Measurements from ENCODE around the gene NACC2.
A peak's percentile ranks its signal among the peaks of the same experiment; 100 is the strongest.
"Not testable (repeated sequence)": the region's sequence is repeated elsewhere in the genome, so short reads cannot be mapped to it uniquely, and the experiment has no call there.

Gene NACC2

DNA sequence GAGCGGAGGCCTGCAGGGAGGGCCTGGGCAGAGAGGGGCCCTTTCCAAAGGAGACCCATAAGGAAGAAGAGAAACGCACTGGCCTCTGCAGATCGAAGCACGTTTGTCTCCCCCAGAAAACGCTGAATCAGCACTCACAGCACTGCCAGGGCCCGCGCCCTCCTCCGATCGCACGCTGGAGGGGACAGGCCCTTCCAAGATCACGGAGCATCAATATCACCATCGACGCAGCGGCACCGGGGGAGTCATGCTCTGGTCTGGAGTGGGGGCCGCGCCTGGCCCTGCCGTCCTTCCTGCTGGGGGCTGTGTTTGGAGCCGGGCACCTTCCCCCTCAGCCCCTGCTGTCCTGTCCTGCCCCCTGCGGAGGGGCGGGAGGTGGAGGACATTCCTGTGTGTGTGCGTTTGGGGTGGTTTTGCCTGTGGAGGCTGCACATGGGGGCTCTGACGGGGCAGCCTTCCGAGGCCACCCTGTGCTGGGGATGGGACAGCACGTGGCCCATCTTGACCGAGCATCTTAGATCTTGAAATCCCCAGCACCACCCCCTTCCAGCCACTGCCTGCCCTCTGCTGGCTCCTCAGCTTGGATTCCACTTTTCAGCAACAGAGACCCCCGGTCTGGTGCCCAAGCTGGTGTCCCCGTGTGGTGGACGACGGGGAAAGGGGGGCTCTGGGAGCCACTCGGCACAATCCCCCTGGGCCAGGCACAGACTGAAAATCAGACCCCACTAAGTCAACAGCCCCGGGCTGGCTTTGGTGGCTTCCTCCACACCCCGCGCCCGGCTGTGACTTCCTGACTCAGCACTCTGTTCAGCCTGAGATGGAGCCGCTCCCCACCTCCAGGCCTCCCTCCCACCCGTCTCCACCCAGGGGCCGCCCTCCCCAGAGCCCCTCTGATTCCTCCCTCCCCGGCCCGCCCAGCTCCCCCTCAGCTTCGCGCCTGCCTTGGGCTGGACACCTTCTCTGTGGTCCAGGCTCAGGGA is 15.3 kb upstream of the NACC2 start:
- peak; percentile 55 for DNase-seq (ENCODE audit: low read depth, low spot score)

DNA sequence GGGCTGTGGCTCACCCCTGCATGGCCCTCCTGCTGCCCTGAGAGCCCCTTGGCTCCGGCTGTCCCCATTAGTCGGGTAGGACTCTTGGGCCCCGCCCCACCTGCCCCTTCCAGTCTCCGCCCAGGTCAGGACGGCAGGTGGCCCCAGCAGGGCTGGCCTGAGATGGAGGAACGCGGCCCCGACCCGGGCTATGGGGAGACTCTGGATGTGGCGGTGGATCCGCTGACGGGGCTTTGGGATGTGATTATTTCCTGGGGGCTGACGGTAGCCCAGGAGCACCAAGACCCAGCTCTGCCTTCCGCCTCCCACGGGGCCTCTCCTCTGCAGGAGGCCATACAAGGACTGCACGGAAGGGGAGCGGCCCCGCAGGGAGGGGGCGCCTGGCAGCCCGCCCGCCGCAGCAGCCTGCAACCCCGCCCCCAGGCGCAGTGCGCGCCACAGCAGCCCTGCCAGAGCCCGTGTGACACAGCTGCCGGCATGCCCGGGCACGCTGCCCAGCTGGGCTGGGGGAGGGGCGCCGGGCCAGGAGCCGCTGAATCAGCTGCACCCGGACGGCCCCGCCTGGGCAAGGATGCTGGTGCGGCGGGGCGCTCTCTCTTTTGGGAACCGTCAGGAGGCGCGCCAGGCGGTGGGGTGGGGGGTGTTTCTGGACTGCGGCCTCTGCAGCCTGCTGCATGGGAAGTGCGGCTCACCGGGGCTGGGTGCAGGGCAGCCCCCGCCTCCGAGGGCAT is 14.4 kb upstream of the NACC2 start:
- peak; percentile 98 for DNase-seq (ENCODE audit: low read depth, low spot score)

DNA sequence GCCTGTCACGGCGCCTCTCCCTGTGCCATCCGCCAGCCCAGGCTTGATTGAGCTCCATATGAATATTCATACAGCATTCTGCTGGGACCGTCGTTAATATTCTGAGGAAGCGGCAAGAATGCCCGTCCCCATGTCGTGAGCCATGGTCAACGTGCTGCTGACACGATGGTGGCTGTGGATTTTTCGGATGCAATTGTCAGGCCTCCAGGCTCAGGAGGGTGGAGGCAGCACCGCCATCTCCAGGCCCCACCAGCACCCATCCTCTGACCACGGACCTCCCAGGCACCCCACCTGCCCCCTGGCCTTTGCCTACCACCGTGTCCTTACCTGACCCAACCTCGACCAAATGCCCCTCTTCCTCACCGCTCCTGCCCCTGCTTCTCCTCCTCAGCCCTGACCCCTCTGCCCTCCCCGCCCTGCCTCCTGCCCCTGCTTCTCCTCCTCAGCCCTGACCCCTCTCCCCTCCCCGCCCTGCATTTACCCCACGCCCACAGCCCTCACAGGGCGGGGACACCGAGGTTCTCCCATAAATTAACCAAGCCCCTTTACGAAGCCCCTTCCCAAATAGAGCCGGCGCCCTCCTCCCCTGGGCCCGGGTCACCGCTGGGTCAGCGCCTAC is 13.7 kb upstream of the NACC2 start:
- no peak for DNase-seq (ENCODE audit: low read depth, low spot score)

DNA sequence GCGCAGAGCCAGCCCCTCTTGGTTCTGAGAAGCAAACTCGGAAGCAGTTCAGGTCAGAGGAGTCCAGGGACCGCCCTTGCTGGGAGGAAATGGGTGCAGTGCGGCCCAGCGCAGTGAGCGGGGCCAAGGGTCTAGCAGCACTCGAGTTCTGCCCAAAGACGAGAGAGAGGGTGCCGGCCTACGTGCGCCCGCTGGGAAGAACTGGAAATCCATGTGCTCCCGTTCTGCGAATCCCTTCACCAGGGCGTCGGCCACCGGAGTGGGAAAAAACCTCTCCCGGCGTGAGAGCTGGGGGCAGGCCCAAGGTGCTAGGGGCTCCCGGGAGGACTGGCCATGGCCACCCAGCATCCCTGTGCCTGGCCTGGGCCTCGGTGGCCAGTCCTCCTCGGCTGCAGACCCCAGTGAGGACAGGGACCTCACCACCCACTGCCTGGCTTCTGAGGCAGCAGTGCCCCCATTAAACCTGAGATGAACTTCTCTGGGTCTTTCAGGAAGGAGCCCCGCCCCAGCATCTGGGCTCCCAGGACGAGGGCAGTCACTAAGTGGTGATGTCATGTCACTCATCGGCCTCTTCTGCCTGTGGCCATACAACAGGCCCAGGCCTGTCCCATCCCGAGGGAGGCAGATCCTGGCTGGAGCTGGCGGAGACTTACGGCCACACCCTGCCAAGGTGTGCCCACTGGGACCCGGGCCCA is 13.0 kb upstream of the NACC2 start:
- DNase-seq (ENCODE audit: low read depth, low spot score): no peak

DNA sequence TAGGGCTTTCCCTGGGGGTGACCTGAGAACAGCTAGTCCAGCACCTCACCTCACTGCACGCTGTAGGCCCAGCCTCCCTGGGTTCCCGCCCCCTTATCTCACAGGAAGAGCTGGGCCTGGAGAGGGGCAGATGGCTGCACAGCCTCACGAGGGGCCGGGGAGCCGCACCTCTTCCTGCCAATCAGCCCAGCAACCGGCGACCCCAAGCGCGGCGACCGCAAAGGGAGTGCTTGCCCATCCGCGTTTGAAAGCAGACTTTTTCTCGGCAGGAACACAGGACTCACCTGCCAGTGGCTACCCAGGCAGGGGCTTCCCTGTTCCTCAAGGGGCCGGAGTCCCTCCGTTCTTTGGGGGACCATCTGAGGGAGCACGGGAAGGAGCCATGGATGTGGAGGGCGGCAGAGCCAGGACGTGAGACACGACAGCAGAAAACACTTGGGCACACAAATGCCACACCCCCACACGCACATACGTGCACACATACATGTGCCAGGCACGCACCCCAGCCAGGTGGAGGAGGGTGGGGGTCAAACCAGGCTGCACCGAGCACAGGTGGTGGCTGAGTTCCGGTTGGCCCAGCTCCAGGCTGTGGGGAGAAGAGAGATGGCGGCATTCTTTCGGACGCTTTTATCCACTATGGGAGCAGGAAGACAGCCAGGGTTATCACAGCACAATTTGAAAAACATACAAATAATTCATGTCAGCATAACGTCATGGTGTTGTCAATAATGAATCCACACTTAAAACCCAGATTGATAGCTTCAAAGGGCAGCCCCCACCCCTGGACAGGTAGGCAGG is 12.3 kb upstream of the NACC2 start:
- no peak for DNase-seq (ENCODE audit: low read depth, low spot score)

DNA sequence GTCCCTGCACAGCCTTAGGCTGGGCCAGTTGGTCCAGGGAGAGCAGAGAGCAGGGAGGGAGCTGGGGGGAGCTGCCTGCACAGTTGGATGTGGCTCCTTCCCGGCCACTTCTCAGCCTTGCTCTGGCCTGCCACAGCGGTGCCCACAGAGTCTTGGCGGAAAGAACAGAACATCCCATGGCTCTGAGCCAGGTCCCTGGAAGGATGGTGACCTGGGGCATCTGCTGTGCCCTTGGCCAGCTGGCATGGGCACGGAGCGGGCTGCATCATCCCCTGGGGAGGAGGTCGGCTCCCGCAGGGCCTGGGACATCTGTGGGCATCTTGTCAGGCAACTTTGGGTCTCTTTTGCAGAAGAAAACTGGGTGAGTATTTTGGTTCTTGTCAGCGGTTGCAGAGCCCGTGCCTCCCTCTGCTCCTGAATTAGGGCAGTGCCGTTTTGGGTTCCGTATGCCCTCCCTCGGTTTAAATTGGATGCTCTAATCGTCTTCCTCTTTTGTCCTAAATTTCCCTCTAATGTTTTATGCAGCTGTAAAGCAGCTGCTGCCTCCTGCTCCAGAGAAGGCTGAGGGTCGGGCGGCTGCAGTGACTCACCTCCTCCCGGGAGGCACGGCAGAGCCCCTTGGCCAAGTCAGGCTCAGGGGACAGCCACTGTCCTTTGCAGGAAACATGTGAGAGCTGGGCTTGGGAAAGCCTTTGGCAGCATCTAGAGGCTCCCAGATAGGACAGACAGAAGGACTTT is 10.5 kb upstream of the NACC2 start:
- peak; percentile 47 for DNase-seq (ENCODE audit: low read depth, low spot score)

DNA sequence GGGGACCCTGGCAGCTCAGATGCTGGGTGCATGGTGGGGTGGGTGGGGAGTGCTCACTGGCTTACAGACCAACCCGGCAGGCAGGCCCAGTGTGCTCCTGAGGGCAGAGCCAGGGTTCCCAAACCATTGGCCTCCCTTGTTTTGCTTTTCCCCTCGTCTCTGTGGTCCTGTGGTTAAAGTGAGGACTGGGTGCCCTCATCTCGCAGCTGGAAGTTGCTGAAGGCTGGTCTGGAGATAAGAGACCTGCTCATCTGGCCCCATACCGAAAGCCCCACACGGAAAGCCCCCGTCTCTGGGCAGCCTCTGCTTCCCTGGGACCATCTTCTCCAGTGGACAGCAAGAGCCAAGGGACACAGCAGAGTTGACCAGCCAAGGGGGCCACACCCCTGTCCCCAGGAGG is 9.8 kb upstream of the NACC2 start:
- no peak for DNase-seq (ENCODE audit: low read depth, low spot score)

DNA sequence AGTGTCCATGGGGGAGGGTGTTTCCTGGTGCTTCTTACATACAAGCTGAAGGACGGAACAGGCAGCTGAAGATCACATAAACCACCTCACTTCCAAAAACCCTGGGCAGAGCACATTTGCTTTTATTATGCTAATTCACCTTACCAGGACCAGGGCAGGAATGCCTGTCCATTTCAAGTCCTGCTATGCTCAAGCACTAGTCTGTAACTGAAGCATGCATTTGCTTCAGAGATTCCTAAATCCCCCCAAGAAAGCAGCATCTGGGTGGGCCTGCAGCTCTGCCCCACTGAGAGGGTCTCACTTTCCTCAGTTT is 9.4 kb upstream of the NACC2 start:
- no peak for DNase-seq (ENCODE audit: low read depth, low spot score)

DNA sequence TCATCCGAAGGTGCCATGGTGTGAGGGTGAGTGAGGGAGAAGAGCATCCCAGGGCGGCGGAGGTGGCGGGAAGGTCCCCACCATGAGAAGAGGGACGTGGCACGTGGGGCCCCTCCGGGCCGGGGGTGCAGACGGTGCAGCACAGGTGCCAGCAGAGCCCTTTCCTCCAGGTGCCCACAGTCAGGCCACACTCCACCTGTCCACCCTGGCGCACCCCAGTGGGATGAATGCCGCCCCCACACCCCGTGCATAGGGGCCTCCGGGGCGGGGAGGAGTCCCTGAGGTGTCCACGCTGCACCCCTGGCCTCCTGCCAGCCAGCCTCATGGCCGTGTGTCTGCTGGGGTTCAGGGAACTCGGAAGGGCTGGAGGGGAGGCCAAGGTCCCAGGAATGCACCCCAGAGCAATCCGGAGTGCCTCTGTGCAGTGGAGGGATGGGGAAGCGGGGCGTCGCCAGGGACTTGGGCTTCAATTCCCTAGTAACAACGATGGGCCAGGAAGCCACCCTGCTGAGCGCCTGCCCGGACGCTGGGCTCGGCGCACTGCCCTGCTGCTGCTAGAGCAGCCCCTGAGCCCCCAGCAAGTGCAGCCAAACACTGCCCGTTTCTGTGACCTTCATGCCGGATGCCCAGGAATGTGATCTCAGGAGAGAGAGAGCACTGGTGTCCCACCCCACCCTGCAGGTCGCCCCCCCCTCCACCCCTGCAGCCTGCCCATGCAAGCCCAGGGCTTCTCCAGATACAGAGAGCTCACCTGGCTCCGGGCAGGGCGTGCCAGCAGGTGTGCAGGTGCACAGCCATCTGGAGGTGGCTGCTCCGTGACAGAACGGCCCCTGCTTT is 8.8 kb upstream of the NACC2 start:
- DNase-seq (ENCODE audit: low read depth, low spot score): no peak

DNA sequence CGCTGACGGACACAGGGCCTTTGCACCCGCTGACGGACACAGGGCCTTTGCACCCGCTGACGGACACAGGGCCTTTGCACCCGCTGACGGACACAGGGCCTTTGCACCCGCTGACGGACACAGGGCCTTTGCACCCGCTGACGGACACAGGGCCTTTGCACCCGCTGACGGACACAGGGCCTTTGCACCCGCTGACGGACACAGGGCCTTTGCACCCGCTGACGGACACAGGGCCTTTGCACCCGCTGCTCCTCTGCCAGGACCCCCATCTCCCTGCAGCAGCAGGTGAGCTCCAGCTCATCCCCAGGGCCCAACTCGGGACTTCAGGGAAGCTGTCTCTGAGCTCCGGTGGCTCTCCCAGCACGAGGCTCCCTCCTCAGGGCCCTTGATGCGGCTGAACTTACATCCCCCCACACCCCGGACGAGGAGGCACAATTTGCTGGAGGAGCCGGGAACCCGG is 6.6 kb upstream of the NACC2 start:
- DNase-seq (ENCODE audit: low read depth, low spot score): not testable (repeated sequence)

DNA sequence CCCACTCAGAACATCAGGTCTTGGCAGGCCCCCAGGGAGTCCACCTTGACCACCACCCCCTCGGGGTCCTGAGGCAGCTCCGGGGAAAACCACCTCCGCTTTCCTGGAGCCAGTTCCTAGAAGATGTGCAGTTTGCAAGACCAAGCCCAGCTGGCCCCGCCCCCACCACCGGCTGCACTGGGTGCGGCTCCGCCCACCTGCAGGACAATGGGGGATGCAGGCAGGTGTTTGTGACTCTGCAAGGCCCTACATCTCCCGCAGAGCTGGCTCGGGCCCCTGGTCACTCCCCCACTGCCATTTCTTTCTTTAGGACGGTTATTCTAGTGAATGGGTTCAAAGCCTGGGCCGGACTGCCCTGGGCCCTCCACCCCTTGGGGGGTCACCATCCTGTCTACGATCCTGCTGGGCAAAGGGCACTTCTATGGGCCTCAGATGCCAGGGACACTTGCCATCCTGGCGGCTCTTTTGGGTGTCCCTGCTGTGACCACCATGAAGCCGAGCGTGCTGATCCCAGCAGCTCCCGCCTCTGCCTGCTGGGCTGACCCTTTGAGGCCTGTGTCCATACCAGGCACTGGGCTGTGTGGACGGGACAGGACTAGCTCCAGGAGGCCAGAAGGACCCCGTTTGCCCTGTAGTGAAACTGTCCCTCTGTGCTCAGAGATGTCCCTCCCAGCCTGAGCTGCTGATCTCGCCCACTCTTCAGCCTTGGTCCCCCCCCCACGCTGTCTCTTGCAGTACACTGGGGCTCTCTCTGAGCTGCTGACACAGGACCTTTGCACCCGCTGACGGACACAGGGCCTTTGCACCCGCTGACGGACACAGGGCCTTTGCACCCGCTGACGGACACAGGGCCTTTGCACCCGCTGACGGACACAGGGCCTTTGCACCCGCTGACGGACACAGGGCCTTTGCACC is 5.9 kb upstream of the NACC2 start:
- no peak for DNase-seq (ENCODE audit: low read depth, low spot score)

DNA sequence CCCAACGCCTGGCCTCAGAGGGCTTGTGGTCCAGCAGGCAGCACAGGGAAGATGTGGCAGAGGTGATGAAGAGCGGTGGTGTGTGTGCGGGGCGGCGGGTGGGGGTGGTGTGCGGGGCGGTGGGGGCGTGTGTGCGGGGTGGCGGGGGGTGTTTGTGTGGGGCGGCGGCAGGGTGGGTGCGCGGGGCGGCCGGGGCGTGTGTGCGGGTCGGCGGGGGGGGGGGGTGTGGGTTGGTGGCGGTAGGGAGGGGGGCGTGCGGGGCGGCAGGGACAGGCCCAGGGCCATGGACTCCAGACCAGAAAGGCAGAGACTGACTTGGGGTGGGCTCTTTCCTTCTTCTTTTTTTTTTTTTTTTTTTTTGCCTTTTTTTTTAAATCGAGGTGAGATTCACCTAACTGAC is 4.5 kb upstream of the NACC2 start:
- DNase-seq (ENCODE audit: low read depth, low spot score): no peak

DNA sequence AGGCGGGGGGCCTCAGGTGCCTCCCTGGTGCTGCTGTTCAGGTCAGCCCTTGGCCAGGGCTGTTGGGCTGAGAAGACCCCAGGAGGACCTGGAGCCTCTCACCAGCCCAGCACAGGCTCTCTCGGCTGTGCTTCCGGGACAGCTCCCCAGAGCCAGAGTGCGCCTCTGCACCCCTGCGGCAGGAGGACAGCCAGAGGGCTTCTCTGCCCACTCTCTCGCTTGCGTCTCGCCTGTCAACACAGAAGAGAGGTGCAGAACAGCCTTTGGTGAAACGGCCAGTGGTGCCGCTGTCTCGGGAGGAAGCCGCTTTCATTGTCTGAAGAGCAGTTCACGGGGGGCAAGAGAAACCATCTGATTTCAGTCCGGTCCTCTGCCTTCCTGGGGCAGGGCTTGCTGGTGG is 3.8 kb upstream of the NACC2 start:
- no peak for DNase-seq (ENCODE audit: low read depth, low spot score)

DNA sequence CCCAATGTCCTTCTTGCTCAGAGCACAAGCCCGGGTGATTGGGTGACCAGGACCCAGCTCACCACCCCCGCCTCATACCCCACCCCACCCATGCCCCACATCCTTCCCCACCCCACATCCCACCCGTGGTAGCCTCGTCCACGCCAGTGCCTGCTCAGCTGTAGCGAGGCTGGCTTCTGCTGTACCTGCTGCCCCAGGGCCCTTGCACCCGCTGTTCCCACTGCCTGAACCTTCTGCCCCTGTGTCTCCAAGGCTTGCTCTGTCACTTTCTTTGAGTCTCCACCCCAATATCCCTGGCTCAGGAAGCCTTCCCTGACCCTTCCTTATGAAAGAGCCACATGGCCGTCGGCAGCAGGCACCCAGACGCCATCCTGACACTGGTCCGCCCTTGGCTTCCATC is 3.1 kb upstream of the NACC2 start:
- DNase-seq (ENCODE audit: low read depth, low spot score): no peak

DNA sequence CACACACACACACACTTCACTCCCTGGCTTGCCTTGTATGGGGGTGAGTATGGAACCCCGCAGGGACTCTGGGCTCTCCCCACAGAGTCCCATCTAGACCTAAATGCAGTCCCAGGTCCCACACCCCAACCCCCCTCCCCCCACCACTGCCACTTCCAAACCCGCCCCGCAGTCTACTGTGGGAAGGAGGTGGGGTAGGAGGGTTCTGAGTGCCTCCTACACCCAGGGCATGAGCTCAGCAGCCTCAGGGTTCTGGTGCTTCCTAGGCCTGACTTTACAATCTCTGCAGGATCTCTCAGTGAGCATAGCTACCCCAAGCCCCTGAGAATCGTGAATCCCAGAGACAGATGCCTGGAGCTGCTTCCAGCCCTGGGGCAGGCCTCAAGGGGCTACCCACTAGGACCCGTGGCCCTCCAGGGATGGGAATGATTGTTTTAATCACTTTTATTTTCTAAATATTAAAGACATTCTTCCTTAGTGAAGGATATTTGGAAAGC is 1.5 kb upstream of the NACC2 start:
- DNase-seq (ENCODE audit: low read depth, low spot score): no peak

DNA sequence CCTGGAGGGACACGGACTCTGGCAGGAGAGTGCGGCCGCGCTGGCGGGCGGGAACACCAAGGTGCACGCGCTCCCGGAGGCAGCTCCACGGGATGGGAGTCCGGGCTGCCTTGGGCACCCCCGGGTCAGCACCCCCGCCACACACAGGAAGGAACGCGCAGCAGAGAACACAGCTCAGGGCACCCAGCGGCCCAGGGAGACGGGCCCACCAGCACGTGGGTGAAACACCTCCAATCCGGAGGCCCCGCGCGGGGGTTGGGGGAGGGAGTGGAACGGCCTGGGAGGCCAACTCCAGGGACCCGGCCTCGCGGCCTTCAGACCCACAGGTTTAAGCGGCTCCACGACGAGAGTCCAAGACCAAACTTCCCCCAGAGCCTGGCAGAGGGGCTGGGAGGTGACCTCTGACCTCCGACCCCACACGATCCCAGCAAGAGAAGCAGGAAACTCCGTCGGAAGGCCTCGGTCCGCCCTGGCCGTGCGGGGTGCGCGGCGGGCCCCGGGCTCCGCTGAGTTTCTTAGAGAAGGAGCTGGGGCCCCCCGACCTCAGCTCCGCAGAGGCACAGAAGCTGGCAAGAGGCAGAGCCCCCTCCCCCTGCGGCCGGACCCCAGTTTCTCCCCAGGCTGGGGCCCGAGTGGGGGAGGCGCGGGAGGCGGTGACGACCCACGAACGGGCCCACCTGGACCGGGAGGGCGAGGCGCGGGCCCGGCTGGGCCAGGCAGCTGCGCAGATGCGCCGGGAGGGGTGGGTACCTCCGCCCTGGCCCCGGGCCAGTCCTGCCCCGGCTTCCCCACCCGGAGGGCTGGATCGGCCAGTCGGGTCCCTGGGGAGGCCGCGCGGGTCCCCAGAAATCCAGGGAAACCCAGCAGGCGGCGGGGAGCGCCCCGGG is 851 bp downstream of the NACC2 start:
- peak; percentile 77 for DNase-seq (ENCODE audit: low read depth, low spot score)

DNA sequence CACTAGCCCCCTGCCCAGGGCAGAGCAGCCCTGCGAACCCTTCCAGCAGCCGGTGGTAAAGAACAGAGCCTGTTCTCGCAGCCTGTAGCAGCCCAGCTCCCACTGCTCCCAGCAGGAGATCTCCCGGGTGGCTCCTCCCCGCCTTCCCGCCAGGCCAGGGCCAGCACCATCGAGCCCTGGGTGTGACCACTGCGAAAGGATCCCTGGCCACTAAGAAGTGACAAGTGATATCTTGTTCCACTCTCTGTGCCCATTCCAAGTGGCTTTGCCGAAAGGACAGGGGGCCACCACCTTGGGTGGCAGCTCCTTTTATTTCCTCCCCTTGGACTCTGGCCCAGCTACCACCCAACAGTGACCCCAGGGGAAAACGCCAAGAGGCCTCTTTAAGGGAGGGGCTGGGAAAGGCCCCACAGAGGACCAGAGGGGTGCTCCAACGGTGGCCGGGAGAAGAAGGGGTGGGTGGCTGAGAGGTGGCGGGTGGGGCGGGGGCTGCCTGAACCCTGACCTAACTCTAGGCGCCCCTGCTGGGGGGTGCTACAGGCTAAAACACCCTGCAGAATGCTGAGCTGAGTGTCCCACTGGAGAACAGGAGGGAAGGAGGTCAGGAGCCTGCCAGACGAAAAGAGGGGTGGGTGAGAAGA is 1.6 kb downstream of the NACC2 start:
- peak; percentile 72 for DNase-seq (ENCODE audit: low read depth, low spot score)
